Measurements from ENCODE around the gene SLC35A3.
"Not testable (repeated sequence)": the region's sequence is repeated elsewhere in the genome, so short reads cannot be mapped to it uniquely, and the experiment has no call there.

Gene SLC35A3

GRCh38 chr1:100037927-100038659, 68.3 kb downstream of the SLC35A3 start:
- DNase-seq: peak; percentile 79

- DNase-seq: peak; percentile 80
Measured at GRCh38 chr1:100038660-100039287, 69.0 kb downstream of the SLC35A3 start.

GRCh38 chr1:100039591-100039990, 69.8 kb downstream of the SLC35A3 start:
- DNase-seq: no peak

GRCh38 chr1:100045206-100045605, 75.4 kb downstream of the SLC35A3 start:
- DNase-seq: no peak

- DNase-seq: not testable (repeated sequence)
Measured at GRCh38 chr1:100047235-100047708, 77.5 kb downstream of the SLC35A3 start.

GRCh38 chr1:100050139-100050538, 80.3 kb downstream of the SLC35A3 start:
- DNase-seq: no peak

- no peak for DNase-seq
Measured at GRCh38 chr1:100051401-100051800, 81.6 kb downstream of the SLC35A3 start.

- no peak for DNase-seq
Measured at GRCh38 chr1:100051893-100052292, 82.1 kb downstream of the SLC35A3 start.

GRCh38 chr1:100053119-100053518, 83.3 kb downstream of the SLC35A3 start:
- no peak for DNase-seq

GRCh38 chr1:100053727-100054126, 83.9 kb downstream of the SLC35A3 start:
- DNase-seq: no peak

GRCh38 chr1:100061681-100062080, 91.9 kb downstream of the SLC35A3 start:
- no peak for DNase-seq

GRCh38 chr1:100065183-100065968, 95.6 kb downstream of the SLC35A3 start:
- no peak for DNase-seq

- no peak for DNase-seq
Measured at GRCh38 chr1:100065969-100066227, 96.1 kb downstream of the SLC35A3 start.

- no peak for DNase-seq
Measured at GRCh38 chr1:100070201-100070939, 100.6 kb downstream of the SLC35A3 start.

GRCh38 chr1:100073531-100073930, 103.7 kb downstream of the SLC35A3 start:
- no peak for DNase-seq

GRCh38 chr1:100074604-100075395, 105.0 kb downstream of the SLC35A3 start:
- DNase-seq: no peak

GRCh38 chr1:100075773-100076172, 106.0 kb downstream of the SLC35A3 start:
- no peak for DNase-seq

GRCh38 chr1:100076319-100076718, 106.5 kb downstream of the SLC35A3 start:
- no peak for DNase-seq

GRCh38 chr1:100076744-100077143, 106.9 kb downstream of the SLC35A3 start:
- DNase-seq: no peak

- DNase-seq: no peak
Measured at GRCh38 chr1:100077531-100077930, 107.7 kb downstream of the SLC35A3 start.

- no peak for DNase-seq
Measured at GRCh38 chr1:100080331-100080730, 110.5 kb downstream of the SLC35A3 start.
